T-helper 1 cell (primary cell): ENCODE results near the gene PIGH.
"Not testable (repeated sequence)": the region's sequence is repeated elsewhere in the genome, so short reads cannot be mapped to it uniquely, and the experiment has no call there.

Experiments used
- DNase-seq, 5 donors: peaks; one replicate each; pipeline ENCODE4 v3.0.0-alpha.2; 2012 to 2020

PIGH gene

DNA sequence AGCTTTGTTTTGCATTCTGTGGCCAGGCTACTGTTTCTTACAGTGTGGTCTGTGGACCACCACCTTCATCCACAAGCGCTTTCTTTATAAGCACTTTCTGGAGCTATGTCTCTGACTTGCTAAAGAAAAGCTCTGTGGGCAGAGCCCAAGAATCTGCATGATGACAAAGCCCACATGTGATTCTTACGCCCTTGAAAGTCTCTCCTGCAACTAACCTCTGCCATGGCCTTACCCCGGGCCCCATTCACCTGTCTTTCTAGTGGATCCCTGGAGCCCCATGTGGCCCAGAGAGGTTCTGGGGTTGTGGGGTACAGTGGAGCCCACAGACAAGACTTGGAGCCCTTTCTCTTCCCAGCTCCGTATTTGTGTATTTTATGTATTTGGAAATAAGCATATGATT lies 50.3 kb downstream of the PIGH start:
- no peak for DNase-seq

DNA sequence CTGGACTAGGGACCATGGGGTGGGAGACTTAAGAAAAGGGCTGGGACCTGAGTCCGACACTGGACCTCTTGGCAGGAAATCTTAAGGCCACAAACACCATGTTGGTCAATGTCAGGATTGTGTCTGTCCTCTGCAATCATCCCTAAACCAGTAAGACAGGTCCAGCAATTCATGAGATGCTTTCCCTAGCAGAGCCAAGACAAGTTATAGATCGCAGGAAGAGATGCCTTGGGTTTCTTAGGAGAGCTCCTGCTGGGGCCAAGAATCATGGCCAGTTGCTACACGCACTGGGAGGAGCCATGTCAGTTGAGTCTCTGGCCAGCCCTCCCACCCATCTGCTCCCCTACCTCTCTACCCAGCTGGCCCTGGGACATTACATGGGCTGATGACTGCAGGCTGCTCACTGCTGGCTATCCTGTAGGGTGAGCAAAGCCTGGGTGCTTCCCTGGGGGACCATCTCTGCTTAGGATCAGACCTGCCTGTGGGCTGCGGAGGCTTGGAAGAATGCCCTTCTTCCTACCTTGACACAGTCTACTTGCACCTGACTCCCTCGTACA lies 52.8 kb downstream of the PIGH start:
- DNase-seq = no peak

DNA sequence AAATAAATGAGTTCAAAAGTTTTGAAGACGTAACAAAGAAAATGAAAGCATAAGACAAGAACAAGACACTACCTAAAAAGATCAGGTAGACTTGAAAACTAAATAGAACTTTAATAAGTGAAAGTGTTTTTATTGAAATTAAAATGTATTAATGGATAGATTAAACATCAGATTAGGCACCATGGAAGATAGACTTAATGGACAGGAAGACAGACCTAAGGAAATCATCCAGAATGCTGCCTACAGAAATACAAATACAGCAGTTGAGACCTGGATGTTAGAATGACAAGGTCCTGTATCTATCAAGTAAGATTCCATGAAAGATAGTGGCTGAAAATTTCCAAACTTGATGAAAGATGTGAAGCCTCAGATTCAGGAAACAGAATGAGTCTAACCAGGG lies 55.5 kb downstream of the PIGH start:
- DNase-seq = no peak

DNA sequence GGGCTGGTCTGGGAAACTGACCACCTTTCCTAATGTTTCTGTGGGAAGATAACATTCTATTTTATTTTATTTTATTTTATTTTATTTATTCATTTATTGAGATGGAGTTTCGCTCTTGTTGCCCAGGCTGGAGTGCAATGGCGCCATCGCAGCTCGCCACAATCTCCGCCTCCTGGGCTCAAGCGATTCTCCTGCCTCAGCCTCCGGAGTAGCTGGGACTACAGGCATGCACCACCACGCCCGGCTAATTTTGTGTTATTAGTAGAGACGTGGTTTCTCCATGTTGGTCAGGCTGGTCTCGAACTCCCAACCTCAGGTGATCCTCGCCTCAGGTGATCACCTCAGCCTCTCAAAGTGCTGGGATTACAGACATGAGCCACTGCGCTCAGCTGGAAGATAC lies 57.4 kb downstream of the PIGH start:
- not testable (repeated sequence) for DNase-seq

DNA sequence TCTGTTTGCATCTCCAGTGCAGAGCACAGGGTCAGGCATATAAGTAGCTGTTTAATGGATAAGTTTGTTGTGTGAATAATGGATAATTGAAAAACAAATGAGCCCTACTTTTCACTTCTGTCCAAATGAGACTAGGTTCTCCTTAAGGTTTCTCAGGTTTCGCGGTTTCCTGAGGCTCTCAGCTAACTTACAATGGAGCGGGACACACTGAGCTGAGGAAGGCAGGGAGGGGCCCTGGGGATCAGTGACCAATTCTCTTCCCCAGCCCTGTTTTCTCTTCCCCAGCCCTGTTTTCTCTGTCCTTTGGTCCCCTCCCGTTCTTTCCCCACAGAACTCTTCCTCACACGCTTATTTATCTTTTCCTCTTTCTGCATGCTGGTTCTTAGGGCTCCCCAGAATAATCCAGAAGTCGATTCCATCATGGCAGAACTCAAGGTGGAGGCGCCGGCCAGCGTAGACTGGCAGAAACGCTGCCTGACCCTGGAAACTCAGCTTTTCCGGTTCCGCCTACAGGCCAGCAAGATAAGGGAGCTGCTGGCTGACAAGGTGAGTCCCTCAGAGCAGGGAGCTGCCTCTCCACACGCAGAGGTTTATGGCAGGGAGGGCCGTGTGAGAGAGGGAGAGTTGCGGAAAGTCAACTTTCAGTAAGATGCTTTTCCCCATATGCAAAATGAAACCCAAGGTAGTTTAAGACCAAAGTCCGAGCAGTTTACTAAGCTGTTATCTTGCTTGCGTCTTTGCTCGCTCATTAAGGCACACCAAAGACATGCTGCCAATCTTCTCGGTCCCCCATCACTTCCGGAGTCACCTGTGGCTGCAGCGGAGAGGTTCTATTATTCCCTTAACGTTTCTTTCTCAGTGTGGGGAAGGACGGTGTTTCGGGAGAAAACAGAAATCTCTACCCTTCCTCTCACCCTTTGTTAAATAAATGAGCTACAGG lies 58.4 kb downstream of the PIGH start:
- DNase-seq = no peak
